NCI-H460 (cell line): ENCODE measurements around the gene TAF11L6. TPM values are rescaled to one million over a fixed set of nuclear protein-coding genes. Genes with fewer than 3 reads are reported as not detected.
"Not testable (repeated sequence)": the region's sequence is repeated elsewhere in the genome, so short reads cannot be mapped to it uniquely, and the experiment has no call there.

ENCODE experiments used
- DNase-seq: peaks from one replicate; pipeline ENCODE4 v3.0.0-alpha.2; 2016; ENCODE audit warnings: low read depth; ENCODE audit errors: extremely low read depth
- polyA plus RNA-seq: library from polyadenylated mRNA; depleted of rRNA; stranded (reverse); fragments of >200 nt; gene quantifications from 2 replicates; pipeline ENCODE4 v1.2.3, GENCODE V29; 2014; cell fraction: nucleus; rRNA removed
- small RNA-seq, 2 experiments: library from RNA; depleted of rRNA; stranded (forward); fragments of <200 nt; gene quantifications; one replicate each; pipeline ENCODE3, GENCODE V24; 2014
- total RNA-seq: library from RNA; depleted of rRNA; stranded (reverse); fragments of >200 nt; shearing (Covaris generic); gene quantifications from 2 replicates; pipeline ENCODE4 v1.2.3, GENCODE V29; 2014; rRNA removed

TAF11L6 gene
- not detected in 2 replicates for total RNA-seq
- not detected in 2 replicates for polyA plus RNA-seq

GRCh38 chr5:17528369-17528768, at the start of gene TAF11L6:
Gene TAF11L6, plus strand, starts transcription at chr5:17528669.
- DNase-seq = not testable (repeated sequence)

- DNase-seq = no peak
Observed at GRCh38 chr5:17481378-17481777, 47.1 kb upstream of the TAF11L6 start.

GRCh38 chr5:17482790-17483189, 45.7 kb upstream of the TAF11L6 start:
- no peak for DNase-seq

- DNase-seq = not testable (repeated sequence)
Observed at GRCh38 chr5:17486464-17487173, 41.9 kb upstream of the TAF11L6 start.

GRCh38 chr5:17487174-17487512, 41.3 kb upstream of the TAF11L6 start:
- no peak for DNase-seq

GRCh38 chr5:17491257-17491656, 37.2 kb upstream of the TAF11L6 start:
- DNase-seq = not testable (repeated sequence)

GRCh38 chr5:17492770-17493169, 35.7 kb upstream of the TAF11L6 start:
- DNase-seq = no peak

GRCh38 chr5:17497446-17497845, 31.0 kb upstream of the TAF11L6 start:
- DNase-seq = no peak

GRCh38 chr5:17497931-17498330, 30.5 kb upstream of the TAF11L6 start, which contains the start of gene TAF11L2:
Gene TAF11L2, plus strand, starts transcription at chr5:17498231.
- not testable (repeated sequence) for DNase-seq

GRCh38 chr5:17511775-17512325, 16.6 kb upstream of the TAF11L6 start:
- no peak for DNase-seq

GRCh38 chr5:17517526-17517925, 10.9 kb upstream of the TAF11L6 start:
- not testable (repeated sequence) for DNase-seq

GRCh38 chr5:17518067-17518466, 10.4 kb upstream of the TAF11L6 start, which contains the start of gene TAF11L3:
Gene TAF11L3, plus strand, starts transcription at chr5:17518367.
- DNase-seq = not testable (repeated sequence)

- not testable (repeated sequence) for DNase-seq
Observed at GRCh38 chr5:17519508-17519907, 9.0 kb upstream of the TAF11L6 start.

- not testable (repeated sequence) for DNase-seq
Observed at GRCh38 chr5:17521501-17521900, 7.0 kb upstream of the TAF11L6 start, which contains the start of gene TAF11L4. Gene TAF11L4, plus strand, starts transcription at chr5:17521801.

- not testable (repeated sequence) for DNase-seq
Observed at GRCh38 chr5:17524935-17525334, 3.5 kb upstream of the TAF11L6 start, which contains the start of gene TAF11L5. Gene TAF11L5, plus strand, starts transcription at chr5:17525235.

- DNase-seq = not testable (repeated sequence)
Observed at GRCh38 chr5:17526504-17526903, 2.0 kb upstream of the TAF11L6 start.

Small RNA genes within 50 kb of the gene (small RNA-seq; reads per million reads assigned to genes)
- gene AC106774.3 = 0 reads per million in 2 experiments

Other genes starting within 250 kb of the TAF11L6 start
- not detected in 2 replicates for gene TAF11L2, start 30.4 kb upstream of the TAF11L6 start, total RNA-seq
- not detected in 2 replicates for gene TAF11L3, start 10.3 kb upstream of the TAF11L6 start, total RNA-seq
- not detected in 2 replicates for gene TAF11L4, start 6.9 kb upstream of the TAF11L6 start, total RNA-seq
- not detected in 2 replicates for gene TAF11L5, start 3.4 kb upstream of the TAF11L6 start, total RNA-seq
- not detected in 2 replicates for gene TAF11L7, start 57.1 kb downstream of the TAF11L6 start, total RNA-seq
- not detected in 2 replicates for gene TAF11L8, start 62.3 kb downstream of the TAF11L6 start, total RNA-seq
- gene TAF11L9, start 65.7 kb downstream of the TAF11L6 start, total RNA-seq = not detected in 2 replicates
- not detected in 2 replicates for gene TAF11L10, start 69.2 kb downstream of the TAF11L6 start, total RNA-seq
- 0.25 TPM in 1 of 2 replicates, not detected in the other for gene TAF11L11, start 75.5 kb downstream of the TAF11L6 start, total RNA-seq
- not detected in 2 replicates for gene TAF11L12, start 81.7 kb downstream of the TAF11L6 start, total RNA-seq
- not detected in 2 replicates for gene TAF11L13, start 103.4 kb downstream of the TAF11L6 start, total RNA-seq
- not detected in 2 replicates for gene TAF11L14, start 105.8 kb downstream of the TAF11L6 start, total RNA-seq